Endothelial cell of umbilical vein (primary cell): Measurements from ENCODE around the gene INPP5E.

Experiments used
- CTCF ChIP-seq, 2 donors: IDR thresholded peaks; 1 replicate in 1 of 2; 2 replicates in 1 of 2; pipeline ENCODE4 v1.5.1; 2011; ENCODE audit warnings: low read length in 2 of 2, mild to moderate bottlenecking in 2 of 2, moderate library complexity in 2 of 2, control low read depth in 1 of 2, inconsistent platforms in 1 of 2, low read depth in 1 of 2; ENCODE audit not compliant: insufficient read depth in 1 of 2; ENCODE audit errors: extremely low read depth in 1 of 2
- EZH2 ChIP-seq: IDR thresholded peaks from 2 replicates; pipeline ENCODE4 v1.6.1; 2012; ENCODE audit warnings: borderline replicate concordance, low read depth, mild to moderate bottlenecking, moderate library complexity, low read length, inconsistent platforms; ENCODE audit not compliant: severe bottlenecking
- MAX ChIP-seq: IDR thresholded peaks from 2 replicates; pipeline ENCODE4 v1.6.1; 2011; ENCODE audit not compliant: insufficient read depth, insufficient read length
- POLR2A ChIP-seq: IDR thresholded peaks from 2 replicates; pipeline ENCODE4 v1.6.1; 2012; ENCODE audit warnings: low read depth, mild to moderate bottlenecking, control low read depth, low read length

GRCh38 chr9:136474021-136474640, 34.5 kb upstream of the INPP5E start:
- no peak for TF ChIP-seq CTCF (IDR thresholded peaks at IDR 0.05; ENCODE audit: extremely low read depth in 1 of 2, insufficient read depth in 1 of 2, low read depth in 1 of 2, low read length in 2 of 2)
- no peak for TF ChIP-seq POLR2A
- TF ChIP-seq MAX, result no peak
- no peak for TF ChIP-seq EZH2
